WTC11 (cell line): Measurements from ENCODE around the gene LIMD2. TPM values are rescaled to one million over a fixed set of nuclear protein-coding genes. Genes with fewer than 3 reads are reported as not detected.

ENCODE experiments used
- ATAC-seq: fragments of 200-7000 bp; cut with Tn5 transposase; 2 replicates; pipeline ENCODE4 v1.10.0; 2021; ENCODE audit warnings: mild to moderate bottlenecking, moderate library complexity
- CTCF ChIA-PET: fragments of 300-600 bp; sonication (Branson Sonifier 250); formaldehyde crosslinking; loops from one replicate; lab custom pipeline; 2021; ENCODE audit warnings: antibody characterized with exemption; lab: Charles Lee
- POLR2A ChIA-PET: fragments of 350-600 bp; sonication (Branson Sonifier 250); formaldehyde crosslinking; loops from one replicate; lab custom pipeline; 2021; ENCODE audit warnings: antibody characterized with exemption; lab: Charles Lee
- DNase-seq: peaks from one replicate; pipeline ENCODE4 v3.0.0; 2021; ENCODE audit warnings: low spot score
- H3K27ac Mint-ChIP-seq: 2 replicates; pipeline ENCODE4 v1.8.0; 2021; ENCODE audit warnings: mixed read lengths
- H3K27me3 Mint-ChIP-seq: 2 replicates; pipeline ENCODE4 v1.8.0; 2021; ENCODE audit warnings: low read depth, mild to moderate bottlenecking, moderate library complexity, mixed read lengths
- H3K36me3 Mint-ChIP-seq: 2 replicates; pipeline ENCODE4 v1.8.0; 2021; ENCODE audit warnings: mixed read lengths
- H3K4me1 Mint-ChIP-seq: 2 replicates; pipeline ENCODE4 v1.8.0; 2022; ENCODE audit warnings: mixed read lengths
- H3K4me3 Mint-ChIP-seq: 2 replicates; pipeline ENCODE4 v1.8.0; 2021; ENCODE audit warnings: mild to moderate bottlenecking, moderate library complexity, mixed read lengths
- H3K9me3 Mint-ChIP-seq: 2 replicates; pipeline ENCODE4 v1.8.0; 2021; ENCODE audit warnings: mixed read lengths
- AR ChIP-seq: fragments of 250-450 bp; sonication (Bioruptor Pico); IDR thresholded peaks from 2 replicates; pipeline ENCODE4 v1.9.0; 2021; ENCODE audit warnings: mild to moderate bottlenecking
- ARID4B ChIP-seq: sonication (generic); formaldehyde crosslinking; IDR thresholded peaks from 2 replicates; pipeline ENCODE4 v1.8.0; 2023; ENCODE audit warnings: missing genetic modification reagents, mild to moderate bottlenecking, borderline replicate concordance
- ATF3 ChIP-seq: sonication (generic); formaldehyde crosslinking; conservative IDR thresholded peaks from 2 replicates; pipeline ENCODE4 v1.8.1; 2022; ENCODE audit warnings: mild to moderate bottlenecking, missing genetic modification reagents
- CBFB ChIP-seq: sonication (generic); formaldehyde crosslinking; IDR thresholded peaks from 2 replicates; pipeline ENCODE4 v1.8.1; 2022; ENCODE audit warnings: mild to moderate bottlenecking, low read depth, missing genetic modification reagents
- E2F4 ChIP-seq: sonication (generic); formaldehyde crosslinking; IDR thresholded peaks from 2 replicates; pipeline ENCODE4 v1.8.1; 2022; ENCODE audit warnings: low read depth, mild to moderate bottlenecking, moderate library complexity, missing genetic modification reagents, borderline replicate concordance
- E2F5 ChIP-seq: sonication (generic); formaldehyde crosslinking; IDR thresholded peaks from 2 replicates; pipeline ENCODE4 v1.8.1; 2022; ENCODE audit warnings: mild to moderate bottlenecking, moderate library complexity, missing genetic modification reagents
- EMX1 ChIP-seq: fragments of 250-450 bp; sonication (Bioruptor Pico); IDR thresholded peaks from 2 replicates; pipeline ENCODE4 v1.8.0; 2021; ENCODE audit warnings: mild to moderate bottlenecking
- ETV6 ChIP-seq: sonication (generic); formaldehyde crosslinking; IDR thresholded peaks from 2 replicates; pipeline ENCODE4 v1.8.1; 2022; ENCODE audit warnings: mild to moderate bottlenecking, missing genetic modification reagents
- FOXJ3 ChIP-seq: sonication (generic); formaldehyde crosslinking; IDR thresholded peaks from 2 replicates; pipeline ENCODE4 v1.9.0; 2021; ENCODE audit warnings: missing genetic modification reagents, mild to moderate bottlenecking, borderline replicate concordance
- FOXP1 ChIP-seq: sonication (generic); formaldehyde crosslinking; IDR thresholded peaks from 2 replicates; pipeline ENCODE4 v1.8.0; 2022; ENCODE audit warnings: missing genetic modification reagents, mild to moderate bottlenecking, moderate library complexity, borderline replicate concordance
- GABPB1 ChIP-seq: sonication (generic); formaldehyde crosslinking; IDR thresholded peaks from 2 replicates; pipeline ENCODE4 v1.8.1; 2023; ENCODE audit warnings: mild to moderate bottlenecking, missing genetic modification reagents
- HMGXB4 ChIP-seq: sonication (generic); formaldehyde crosslinking; IDR thresholded peaks from 2 replicates; pipeline ENCODE4 v1.8.1; 2023; ENCODE audit warnings: mild to moderate bottlenecking, moderate library complexity, missing genetic modification reagents
- MAX ChIP-seq: sonication (generic); formaldehyde crosslinking; IDR thresholded peaks from 2 replicates; pipeline ENCODE4 v1.8.0; 2022; ENCODE audit warnings: mild to moderate bottlenecking, missing genetic modification reagents
- NFATC4 ChIP-seq: fragments of 250-450 bp; sonication (Bioruptor Pico); IDR thresholded peaks from 2 replicates; pipeline ENCODE4 v1.9.0; 2021; ENCODE audit warnings: mild to moderate bottlenecking
- NR1H2 ChIP-seq: sonication (generic); formaldehyde crosslinking; IDR thresholded peaks from 2 replicates; pipeline ENCODE4 v1.9.0; 2021; ENCODE audit warnings: mild to moderate bottlenecking, moderate library complexity, missing genetic modification reagents
- PRRX2 ChIP-seq: fragments of 250-450 bp; sonication (Bioruptor Pico); IDR thresholded peaks from 2 replicates; pipeline ENCODE4 v1.8.0; 2021; ENCODE audit warnings: mild to moderate bottlenecking
- RELA ChIP-seq: sonication (generic); formaldehyde crosslinking; IDR thresholded peaks from 2 replicates; pipeline ENCODE4 v1.8.1; 2022; ENCODE audit warnings: missing genetic modification reagents, mild to moderate bottlenecking, borderline replicate concordance
- SP1 ChIP-seq: sonication (generic); formaldehyde crosslinking; conservative IDR thresholded peaks from 2 replicates; pipeline ENCODE4 v1.8.1; 2022; ENCODE audit warnings: missing genetic modification reagents
- TCF7 ChIP-seq: sonication (generic); formaldehyde crosslinking; IDR thresholded peaks from 2 replicates; pipeline ENCODE4 v1.8.0; 2022; ENCODE audit warnings: mild to moderate bottlenecking, low read depth, missing genetic modification reagents, moderate library complexity
- TEAD4 ChIP-seq: sonication (generic); formaldehyde crosslinking; IDR thresholded peaks from 2 replicates; pipeline ENCODE4 v1.8.0; 2022; ENCODE audit warnings: mild to moderate bottlenecking, missing genetic modification reagents
- ZNF317 ChIP-seq: sonication (generic); formaldehyde crosslinking; IDR thresholded peaks from 2 replicates; pipeline ENCODE4 v1.8.1; 2023; ENCODE audit warnings: low read depth, mild to moderate bottlenecking, moderate library complexity, missing genetic modification reagents, borderline replicate concordance
- total RNA-seq: library from RNA; stranded (reverse); gene quantifications from 3 replicates; pipeline ENCODE4 v1.2.3, GENCODE V29; 2021

Gene LIMD2
- total RNA-seq, 1 experiment from 2014 or later, result 91.8 TPM

- CTCF ChIA-PET, result interaction anchor here (1.2 to 3.5 kb wide), 4 partner anchors 13 to 257 kb away, joined by 4 to 12 read pairs (median 6); no protein-coding TSS in a partner anchor
- H3K4me1 Mint-ChIP-seq, result peaks cover 9% of the 10 kb centered on the region
- TF ChIP-seq CBFB (CRISPR knock-in tag) (no peak), EMX1 (CRISPR knock-in tag) (no peak), TEAD4 (CRISPR knock-in tag) (no peak), E2F4 (CRISPR knock-in tag) (no peak), MAX (CRISPR knock-in tag) (no peak)
- no peak for DNase-seq
- no peaks in the 10 kb centered on the region for H3K9me3 Mint-ChIP-seq
- H3K27ac Mint-ChIP-seq, result no peak overlapping the region
- no peaks in the 10 kb centered on the region for H3K27me3 Mint-ChIP-seq
- ATAC-seq, result no peak
- no peak overlapping the region for H3K4me3 Mint-ChIP-seq
- peaks cover 11% of the 10 kb centered on the region for H3K36me3 Mint-ChIP-seq
- POLR2A ChIA-PET, result no interaction called here
Measured at GRCh38 chr17:63682441-63682840, 17.5 kb downstream of the LIMD2 start.

- H3K4me1 Mint-ChIP-seq, result peaks cover 11% of the 10 kb centered on the region
- ChIA-PET POLR2A (no interaction called here), CTCF (interaction anchor here (0.7 to 3.5 kb wide), 6 partner anchors 13 to 275 kb away, joined by 3 to 12 read pairs (median 5); no protein-coding TSS in a partner anchor)
- H3K27me3 Mint-ChIP-seq, result no peaks in the 10 kb centered on the region
- no peak overlapping the region for H3K4me3 Mint-ChIP-seq
- ATAC-seq, result peak; percentile 29; the same call in 1 of the 2 replicates
- H3K9me3 Mint-ChIP-seq, result no peaks in the 10 kb centered on the region
- H3K36me3 Mint-ChIP-seq, result peaks cover 11% of the 10 kb centered on the region
- DNase-seq, result no peak
- H3K27ac Mint-ChIP-seq, result no peak overlapping the region
- TF ChIP-seq ATF3, result no peak
- TF ChIP-seq RELA (CRISPR knock-in tag), result no peak
- no peak for TF ChIP-seq NFATC4 (CRISPR knock-in tag)
- TF ChIP-seq E2F5, result no peak
- TF ChIP-seq ARID4B (CRISPR knock-in tag), result no peak
- TF ChIP-seq GABPB1 (CRISPR knock-in tag), result no peak
- no peak for TF ChIP-seq FOXP1
- TF ChIP-seq AR (CRISPR knock-in tag), result no peak
- TF ChIP-seq ZNF317 (CRISPR knock-in tag), result no peak
- TF ChIP-seq TCF7 (CRISPR knock-in tag), result no peak
- no peak for TF ChIP-seq HMGXB4 (CRISPR knock-in tag)
- no peak for TF ChIP-seq PRRX2 (CRISPR knock-in tag)
- TF ChIP-seq SP1 (CRISPR knock-in tag), result no peak
- TF ChIP-seq ETV6 (CRISPR knock-in tag), result no peak
- TF ChIP-seq NR1H2, result no peak
- TF ChIP-seq FOXJ3 (CRISPR knock-in tag), result no peak
Measured at GRCh38 chr17:63681530-63681929, 18.4 kb downstream of the LIMD2 start.
